BJ (cell line): Measurements from ENCODE around the gene OR51V1. TPM values are rescaled to one million over a fixed set of nuclear protein-coding genes. Genes with fewer than 3 reads are reported as not detected.

ENCODE experiments used
- CTCF ChIA-PET: fragments of 350-600 bp; formaldehyde crosslinking; extraction: SDS; loops from one replicate; lab custom pipeline; 2021; ENCODE audit warnings: antibody characterized with exemption, inconsistent platforms; lab: Yijun Ruan, JAX
- POLR2A ChIA-PET: fragments of 300-600 bp; sonication (Branson Sonifier 250); formaldehyde crosslinking; extraction: SDS; loops from one replicate; lab custom pipeline; 2021; ENCODE audit warnings: antibody characterized with exemption; lab: Charles Lee
- DNase-seq: peaks from one replicate; pipeline ENCODE4 v3.0.0-alpha.2; 2011; ENCODE audit warnings: low read depth
- H3K27me3 ChIP-seq: 2 replicates; pipeline ENCODE4 v1.6.0; 2011; ENCODE audit warnings: low read length; ENCODE audit not compliant: control insufficient read depth, insufficient read depth
- H3K36me3 ChIP-seq: 2 replicates; pipeline ENCODE4 v1.5.1; 2011; ENCODE audit warnings: low read length; ENCODE audit not compliant: control insufficient read depth, insufficient read depth
- H3K4me3 ChIP-seq: 2 replicates; pipeline ENCODE4 v1.5.1; 2011; ENCODE audit warnings: low read depth, mild to moderate bottlenecking, control low read depth, low read length
- polyA plus RNA-seq: library from polyadenylated mRNA; depleted of rRNA; stranded (reverse); fragments of >200 nt; gene quantifications from 2 replicates; pipeline ENCODE4 v1.2.3, GENCODE V29; 2011
- TF ChIP-seq, protein P1 (sequence below): IDR thresholded peaks from 2 replicates; pipeline ENCODE4 v1.5.1; 2011; ENCODE audit warnings: low read depth, mild to moderate bottlenecking, control low read depth, inconsistent platforms, low read length, moderate library complexity; ENCODE audit not compliant: insufficient read depth

Gene OR51V1
- polyA plus RNA-seq, 1 experiment = not detected

DNA sequence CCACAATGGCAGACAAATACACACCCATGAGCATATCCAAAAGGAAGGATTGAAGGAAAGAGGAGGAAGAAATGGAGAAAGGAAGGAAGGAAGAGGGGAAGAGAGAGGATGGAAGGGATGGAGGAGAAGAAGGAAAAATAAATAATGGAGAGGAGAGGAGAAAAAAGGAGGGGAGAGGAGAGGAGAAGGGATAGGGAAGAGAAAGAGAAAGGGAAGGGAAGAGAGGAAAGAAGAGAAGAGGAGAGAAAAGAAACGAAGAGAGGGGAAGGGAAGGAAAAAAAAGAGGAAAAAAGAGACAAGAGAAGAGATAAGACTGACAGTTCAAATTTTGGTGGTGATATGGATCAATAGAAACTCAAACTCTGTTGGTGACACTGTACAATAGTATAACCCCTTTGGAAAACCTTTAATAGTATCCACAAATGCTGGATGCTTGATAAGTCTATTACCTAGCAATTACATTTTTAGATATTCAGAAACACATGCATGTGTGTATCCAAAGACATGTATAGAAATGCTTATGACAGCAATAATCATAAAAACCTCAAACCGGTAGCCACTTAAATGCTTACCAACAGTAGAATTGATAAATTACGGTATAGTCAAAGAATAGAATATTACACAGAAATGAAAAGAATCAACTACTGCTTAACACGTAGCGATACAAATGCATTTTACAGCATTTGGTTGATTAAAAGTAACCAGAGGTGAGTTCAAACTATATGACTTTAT lies 35.0 kb upstream of the OR51V1 start:
- CTCF ChIA-PET = no interaction called here
- no peaks in the 10 kb centered on the region for H3K27me3 ChIP-seq
- TF ChIP-seq, protein P1, sequence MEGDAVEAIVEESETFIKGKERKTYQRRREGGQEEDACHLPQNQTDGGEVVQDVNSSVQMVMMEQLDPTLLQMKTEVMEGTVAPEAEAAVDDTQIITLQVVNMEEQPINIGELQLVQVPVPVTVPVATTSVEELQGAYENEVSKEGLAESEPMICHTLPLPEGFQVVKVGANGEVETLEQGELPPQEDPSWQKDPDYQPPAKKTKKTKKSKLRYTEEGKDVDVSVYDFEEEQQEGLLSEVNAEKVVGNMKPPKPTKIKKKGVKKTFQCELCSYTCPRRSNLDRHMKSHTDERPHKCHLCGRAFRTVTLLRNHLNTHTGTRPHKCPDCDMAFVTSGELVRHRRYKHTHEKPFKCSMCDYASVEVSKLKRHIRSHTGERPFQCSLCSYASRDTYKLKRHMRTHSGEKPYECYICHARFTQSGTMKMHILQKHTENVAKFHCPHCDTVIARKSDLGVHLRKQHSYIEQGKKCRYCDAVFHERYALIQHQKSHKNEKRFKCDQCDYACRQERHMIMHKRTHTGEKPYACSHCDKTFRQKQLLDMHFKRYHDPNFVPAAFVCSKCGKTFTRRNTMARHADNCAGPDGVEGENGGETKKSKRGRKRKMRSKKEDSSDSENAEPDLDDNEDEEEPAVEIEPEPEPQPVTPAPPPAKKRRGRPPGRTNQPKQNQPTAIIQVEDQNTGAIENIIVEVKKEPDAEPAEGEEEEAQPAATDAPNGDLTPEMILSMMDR = no peak
- no peaks in the 10 kb centered on the region for H3K36me3 ChIP-seq
- POLR2A ChIA-PET = no interaction called here
- no peak for DNase-seq
- H3K4me3 ChIP-seq = no peak overlapping the region

DNA sequence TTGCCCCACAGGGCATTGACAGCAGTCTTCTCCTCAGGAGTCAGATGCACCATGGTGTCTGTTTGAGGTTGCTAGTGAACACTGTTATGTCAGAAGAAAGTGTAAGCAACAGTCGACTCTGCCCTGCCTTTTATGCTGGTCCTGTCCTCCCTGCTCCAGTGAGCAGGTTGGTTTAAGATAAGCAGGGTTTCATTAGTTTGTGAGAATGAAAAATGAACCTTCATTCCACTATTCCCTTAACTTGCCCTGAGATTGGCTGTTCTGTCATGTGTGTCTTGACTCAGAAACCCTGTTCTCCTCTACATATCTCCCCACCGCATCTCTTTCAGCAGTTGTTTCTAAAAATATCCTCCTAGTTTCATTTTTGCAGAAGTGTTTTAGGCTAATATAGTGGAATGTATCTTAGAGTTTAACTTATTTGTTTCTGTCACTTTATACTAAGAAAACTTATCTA lies 33.9 kb upstream of the OR51V1 start, which contains the start of gene HBD:
HBD (minus strand) TSS at position 103 of the 454 bp plus-strand sequence; CDS start at position 53, 50 bp downstream.
- no peak for DNase-seq
- CTCF ChIA-PET = no interaction called here
- POLR2A ChIA-PET = no interaction called here

DNA sequence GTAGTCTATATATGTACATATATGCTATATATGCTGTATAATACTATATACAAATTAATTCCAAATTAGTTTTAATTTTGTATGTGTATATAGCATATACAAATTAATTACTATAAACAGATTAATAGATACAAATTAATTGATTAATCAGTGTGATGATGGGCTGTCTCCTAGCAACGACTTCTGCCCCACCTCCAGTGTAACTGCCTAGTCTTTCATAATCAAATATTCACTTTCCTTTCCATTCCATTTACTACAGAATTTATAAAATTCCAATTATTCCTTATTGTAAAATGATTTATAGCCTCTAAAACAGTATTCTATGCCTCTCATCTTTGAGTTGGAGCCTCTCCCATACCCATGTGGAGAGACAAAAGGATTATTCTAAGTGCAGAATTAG lies 32.8 kb upstream of the OR51V1 start:
- Histone ChIP-seq H3K36me3 (no peaks in the 10 kb centered on the region), H3K27me3 (no peaks in the 10 kb centered on the region), H3K4me3 (no peak overlapping the region)
- TF ChIP-seq, protein P1 = no peak
- ChIA-PET CTCF (no interaction called here), POLR2A (no interaction called here)
- no peak for DNase-seq

More for the DNA sequence above, 33.9 kb upstream of the OR51V1 start, which contains the start of gene HBD:
- H3K27me3 ChIP-seq = no peaks in the 10 kb centered on the region
- H3K36me3 ChIP-seq = no peaks in the 10 kb centered on the region
- no peak within 1 kb of the TSS for H3K4me3 ChIP-seq
- TF ChIP-seq, protein P1 = no peak

DNA sequence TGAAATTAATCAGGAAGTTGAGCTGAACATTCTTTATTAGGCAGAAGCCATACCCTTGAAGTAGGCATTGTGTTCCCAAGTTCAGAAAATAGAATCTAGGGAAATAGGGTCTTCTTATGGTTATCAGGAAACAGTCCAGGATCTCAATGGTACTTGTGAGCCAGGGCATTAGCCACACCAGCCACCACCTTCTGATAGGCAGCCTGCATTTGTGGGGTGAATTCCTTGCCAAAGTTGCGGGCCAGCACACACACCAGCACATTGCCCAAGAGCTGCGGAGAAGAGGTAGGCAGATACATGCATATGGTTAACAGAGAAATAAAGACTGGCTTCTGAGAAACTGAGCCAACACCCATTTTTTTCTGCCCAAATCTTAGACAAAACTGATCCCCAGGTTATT lies 32.3 kb upstream of the OR51V1 start:
- TF ChIP-seq, protein P1 = no peak
- Histone ChIP-seq H3K4me3 (no peak overlapping the region), H3K27me3 (no peaks in the 10 kb centered on the region), H3K36me3 (no peaks in the 10 kb centered on the region)
- ChIA-PET CTCF (no interaction called here), POLR2A (no interaction called here)
- no peak for DNase-seq

DNA sequence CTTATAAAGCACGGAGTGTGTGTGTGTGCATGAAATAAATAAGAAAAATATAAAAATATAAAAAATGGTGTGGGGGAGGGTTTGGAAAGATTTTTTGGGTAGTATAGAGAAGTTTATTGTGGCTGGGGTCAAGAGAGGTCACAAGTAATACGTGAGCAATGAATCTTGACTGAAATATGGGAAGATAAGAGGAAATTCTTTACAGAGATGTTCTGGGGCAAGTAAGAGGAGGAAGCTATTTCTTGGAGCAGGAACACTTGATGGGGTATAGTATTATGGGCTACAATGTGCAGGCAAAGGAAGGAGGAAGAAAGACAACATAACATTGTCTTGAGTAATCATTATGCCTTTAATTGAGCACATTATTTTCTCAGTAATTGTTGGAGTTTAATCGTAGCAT lies 31.7 kb upstream of the OR51V1 start:
- H3K27me3 ChIP-seq = no peaks in the 10 kb centered on the region
- POLR2A ChIA-PET = no interaction called here
- H3K36me3 ChIP-seq = no peaks in the 10 kb centered on the region
- TF ChIP-seq, protein P1 = no peak
- no peak for DNase-seq
- CTCF ChIA-PET = no interaction called here
- no peak overlapping the region for H3K4me3 ChIP-seq
